ENCODE results near the gene IQCK.

IQCK gene

GRCh38 chr16:19722269-19722952 lies 4.3 kb downstream of the IQCK start:
- DNase-seq, result no peak

GRCh38 chr16:19722981-19723380 lies 4.9 kb downstream of the IQCK start:
- no peak for DNase-seq

GRCh38 chr16:19728636-19728965 lies 10.5 kb downstream of the IQCK start:
- DNase-seq, result no peak

- DNase-seq, result no peak
Observed at GRCh38 chr16:19733551-19733950, 15.5 kb downstream of the IQCK start.

GRCh38 chr16:19735074-19735867 lies 17.2 kb downstream of the IQCK start:
- DNase-seq, result no peak

- DNase-seq, result no peak
Observed at GRCh38 chr16:19737306-19738038, 19.4 kb downstream of the IQCK start.

- DNase-seq, result no peak
Observed at GRCh38 chr16:19741354-19741753, 23.3 kb downstream of the IQCK start.

GRCh38 chr16:19743816-19744159 lies 25.7 kb downstream of the IQCK start:
- no peak for DNase-seq

- DNase-seq, result no peak
Observed at GRCh38 chr16:19744670-19745069, 26.6 kb downstream of the IQCK start.

- DNase-seq, result no peak
Observed at GRCh38 chr16:19745286-19746010, 27.4 kb downstream of the IQCK start.

- no peak for DNase-seq
Observed at GRCh38 chr16:19746561-19746960, 28.5 kb downstream of the IQCK start.

- DNase-seq, result no peak
Observed at GRCh38 chr16:19748389-19749168, 30.5 kb downstream of the IQCK start.

GRCh38 chr16:19749571-19750080 lies 31.6 kb downstream of the IQCK start:
- DNase-seq, result no peak

GRCh38 chr16:19751478-19752385 lies 33.7 kb downstream of the IQCK start:
- no peak for DNase-seq

- no peak for DNase-seq
Observed at GRCh38 chr16:19753815-19754643, 36.0 kb downstream of the IQCK start.

GRCh38 chr16:19754644-19755036 lies 36.6 kb downstream of the IQCK start:
- no peak for DNase-seq

- no peak for DNase-seq
Observed at GRCh38 chr16:19755268-19755667, 37.2 kb downstream of the IQCK start.

- no peak for DNase-seq
Observed at GRCh38 chr16:19757026-19757425, 39.0 kb downstream of the IQCK start.

GRCh38 chr16:19757762-19758595 lies 39.9 kb downstream of the IQCK start:
- DNase-seq, result no peak

Data from activated CD4-positive, alpha-beta T cell treated with anti-CD3 and anti-CD28 coated beads for 1 hour (primary cell).